GM19455 (cell line): ENCODE measurements around the gene SENP3.

ENCODE experiments used
- ATAC-seq: cut with Tn5 transposase; IDR thresholded peaks from one replicate; pipeline ENCODE4 v1.9.1; 2021; ENCODE audit not compliant: unreplicated experiment

Gene SENP3

DNA sequence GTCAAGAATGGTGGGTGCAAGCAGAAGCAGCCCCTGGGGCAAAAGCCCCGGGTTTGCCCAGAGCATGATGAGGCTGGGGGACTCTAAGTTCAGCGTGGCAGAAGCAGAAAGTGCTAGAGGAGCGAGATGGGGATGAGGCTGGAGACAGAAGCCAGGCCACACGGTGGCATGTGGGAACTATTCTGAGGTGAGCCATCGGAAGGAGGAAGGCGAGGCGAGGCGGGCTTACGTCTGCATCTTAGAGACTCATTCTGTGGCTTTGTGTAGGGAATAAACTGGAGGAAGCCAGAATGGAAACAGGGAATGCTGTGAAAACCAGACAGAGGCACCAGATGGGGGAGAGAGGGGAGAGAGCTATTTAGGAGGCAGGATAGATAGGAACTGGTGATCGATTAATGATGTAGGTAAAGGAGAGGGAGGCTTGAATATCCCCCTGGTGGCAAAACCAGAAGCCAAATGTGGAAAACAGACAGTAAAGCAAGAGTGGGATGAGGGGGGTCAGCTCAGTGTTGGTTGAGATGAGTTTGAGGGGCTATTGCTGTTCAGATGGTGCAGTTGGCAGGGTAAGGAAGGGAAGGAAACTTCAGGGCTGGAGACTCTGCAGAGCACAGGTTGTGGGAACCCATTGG lies 6.3 kb upstream of the SENP3 start:
- no peak for ATAC-seq

DNA sequence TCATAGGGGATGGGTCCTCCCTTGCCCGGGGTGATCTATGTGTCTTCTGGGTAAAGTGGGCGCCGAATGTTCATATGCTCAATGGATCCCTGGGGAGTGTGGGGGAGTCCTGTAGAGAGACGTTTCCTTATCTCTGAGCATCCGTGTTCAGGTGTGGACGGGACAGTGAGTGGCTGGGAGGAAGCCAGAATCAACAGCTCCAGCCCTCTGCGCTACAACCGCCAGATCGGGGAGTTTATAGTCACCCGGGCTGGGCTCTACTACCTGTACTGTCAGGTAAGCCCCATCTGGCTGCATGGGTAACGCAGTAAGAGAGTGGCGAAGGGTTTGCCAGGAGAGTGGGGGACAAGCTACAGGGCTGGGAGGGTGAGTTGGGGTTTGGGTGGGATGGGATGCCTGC lies 5.1 kb upstream of the SENP3 start:
- ATAC-seq = no peak

DNA sequence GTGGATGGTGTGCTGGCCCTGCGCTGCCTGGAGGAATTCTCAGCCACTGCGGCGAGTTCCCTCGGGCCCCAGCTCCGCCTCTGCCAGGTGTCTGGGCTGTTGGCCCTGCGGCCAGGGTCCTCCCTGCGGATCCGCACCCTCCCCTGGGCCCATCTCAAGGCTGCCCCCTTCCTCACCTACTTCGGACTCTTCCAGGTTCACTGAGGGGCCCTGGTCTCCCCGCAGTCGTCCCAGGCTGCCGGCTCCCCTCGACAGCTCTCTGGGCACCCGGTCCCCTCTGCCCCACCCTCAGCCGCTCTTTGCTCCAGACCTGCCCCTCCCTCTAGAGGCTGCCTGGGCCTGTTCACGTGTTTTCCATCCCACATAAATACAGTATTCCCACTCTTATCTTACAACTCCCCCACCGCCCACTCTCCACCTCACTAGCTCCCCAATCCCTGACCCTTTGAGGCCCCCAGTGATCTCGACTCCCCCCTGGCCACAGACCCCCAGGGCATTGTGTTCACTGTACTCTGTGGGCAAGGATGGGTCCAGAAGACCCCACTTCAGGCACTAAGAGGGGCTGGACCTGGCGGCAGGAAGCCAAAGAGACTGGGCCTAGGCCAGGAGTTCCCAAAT lies 4.5 kb upstream of the SENP3 start:
- no peak for ATAC-seq

DNA sequence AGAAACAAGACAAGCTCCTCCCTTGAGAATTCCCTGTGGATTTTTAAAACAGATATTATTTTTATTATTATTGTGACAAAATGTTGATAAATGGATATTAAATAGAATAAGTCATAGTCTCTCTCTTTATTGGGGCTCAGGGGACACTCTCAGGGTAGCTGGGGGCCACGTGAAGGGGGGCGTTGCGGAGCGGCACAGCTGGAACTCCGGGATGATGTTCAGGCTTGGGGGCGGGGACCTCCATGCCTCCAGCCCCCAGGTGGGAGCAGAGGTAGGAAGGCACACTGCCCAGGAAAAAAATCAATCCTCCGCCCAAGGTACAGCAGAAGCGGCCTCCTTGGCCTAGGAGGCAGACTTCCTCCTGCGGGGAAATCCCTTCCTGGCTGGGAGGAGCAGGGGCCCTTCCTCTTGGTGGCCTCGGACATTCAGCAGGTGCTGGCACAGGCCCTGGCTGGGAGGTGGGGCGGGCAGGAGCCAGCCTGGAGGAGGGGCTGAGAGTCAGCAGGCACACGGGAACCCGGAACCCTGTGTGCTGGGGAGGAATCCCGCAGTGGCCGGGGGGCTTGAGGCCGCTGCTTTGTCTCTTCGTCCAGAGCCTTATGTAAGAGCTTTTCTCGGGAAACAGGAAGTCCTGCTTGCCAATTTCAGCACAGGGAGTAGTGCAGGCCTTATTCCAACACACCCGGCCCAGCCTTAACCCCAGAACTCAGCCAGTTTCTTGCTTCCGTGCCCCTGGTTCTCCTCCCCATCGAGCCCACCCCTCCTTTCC lies 3.8 kb upstream of the SENP3 start:
- ATAC-seq = no peak

DNA sequence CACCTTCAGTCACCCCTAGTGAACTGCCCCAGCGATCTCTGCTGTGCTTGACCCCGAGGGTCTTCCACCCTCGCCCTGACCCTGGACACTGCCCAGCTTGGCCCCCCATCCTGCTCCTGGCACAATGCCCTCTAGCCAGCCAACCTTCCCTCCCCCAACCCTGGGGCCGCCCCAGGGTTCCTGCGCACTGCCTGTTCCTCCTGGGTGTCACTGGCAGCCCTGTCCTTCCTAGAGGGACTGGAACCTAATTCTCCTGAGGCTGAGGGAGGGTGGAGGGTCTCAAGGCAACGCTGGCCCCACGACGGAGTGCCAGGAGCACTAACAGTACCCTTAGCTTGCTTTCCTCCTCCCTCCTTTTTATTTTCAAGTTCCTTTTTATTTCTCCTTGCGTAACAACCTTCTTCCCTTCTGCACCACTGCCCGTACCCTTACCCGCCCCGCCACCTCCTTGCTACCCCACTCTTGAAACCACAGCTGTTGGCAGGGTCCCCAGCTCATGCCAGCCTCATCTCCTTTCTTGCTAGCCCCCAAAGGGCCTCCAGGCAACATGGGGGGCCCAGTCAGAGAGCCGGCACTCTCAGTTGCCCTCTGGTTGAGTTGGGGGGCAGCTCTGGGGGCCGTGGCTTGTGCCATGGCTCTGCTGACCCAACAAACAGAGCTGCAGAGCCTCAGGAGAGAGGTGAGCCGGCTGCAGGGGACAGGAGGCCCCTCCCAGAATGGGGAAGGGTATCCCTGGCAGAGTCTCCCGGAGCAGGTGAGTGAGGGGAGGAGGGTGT lies 3.0 kb upstream of the SENP3 start, which contains the start of gene TNFSF13:
Gene TNFSF13 (plus strand): TSS at position 207 of the 776 bp plus-strand sequence. CDS start 290 bp downstream, at position 497.
- no peak for ATAC-seq

DNA sequence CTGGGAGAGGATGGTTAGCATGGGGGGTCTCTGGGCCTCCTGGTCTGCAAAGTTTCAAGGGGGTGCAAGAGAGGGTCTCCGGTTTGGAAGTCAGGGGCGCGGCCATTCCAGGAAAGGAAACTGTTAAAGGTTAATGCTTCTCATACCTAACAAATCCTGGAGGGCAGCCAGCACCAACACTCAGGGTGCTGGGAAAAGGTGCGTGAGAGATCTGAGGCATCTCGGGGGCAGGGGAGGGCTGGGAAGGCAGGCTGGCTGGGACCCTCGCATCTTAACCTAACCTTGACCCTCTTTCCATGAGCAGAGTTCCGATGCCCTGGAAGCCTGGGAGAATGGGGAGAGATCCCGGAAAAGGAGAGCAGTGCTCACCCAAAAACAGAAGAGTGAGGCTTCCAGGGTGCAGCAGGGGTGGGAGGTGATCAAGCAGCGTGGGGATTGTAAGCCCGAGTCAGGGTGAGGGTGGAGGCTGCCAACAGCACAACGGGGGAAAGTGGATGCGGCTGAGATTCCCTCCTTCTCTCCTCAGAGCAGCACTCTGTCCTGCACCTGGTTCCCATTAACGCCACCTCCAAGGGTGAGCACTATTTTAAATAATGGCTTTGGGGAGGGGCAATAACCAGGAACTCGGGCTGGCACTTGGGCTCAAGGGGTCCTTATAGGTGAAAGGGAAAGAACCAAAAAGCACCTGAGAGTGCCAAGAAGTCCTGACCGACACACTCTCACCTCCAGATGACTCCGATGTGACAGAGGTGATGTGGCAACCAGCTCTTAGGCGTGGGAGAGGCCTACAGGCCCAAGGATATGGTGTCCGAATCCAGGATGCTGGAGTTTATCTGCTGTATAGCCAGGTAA lies 2.2 kb upstream of the SENP3 start:
- no peak for ATAC-seq

DNA sequence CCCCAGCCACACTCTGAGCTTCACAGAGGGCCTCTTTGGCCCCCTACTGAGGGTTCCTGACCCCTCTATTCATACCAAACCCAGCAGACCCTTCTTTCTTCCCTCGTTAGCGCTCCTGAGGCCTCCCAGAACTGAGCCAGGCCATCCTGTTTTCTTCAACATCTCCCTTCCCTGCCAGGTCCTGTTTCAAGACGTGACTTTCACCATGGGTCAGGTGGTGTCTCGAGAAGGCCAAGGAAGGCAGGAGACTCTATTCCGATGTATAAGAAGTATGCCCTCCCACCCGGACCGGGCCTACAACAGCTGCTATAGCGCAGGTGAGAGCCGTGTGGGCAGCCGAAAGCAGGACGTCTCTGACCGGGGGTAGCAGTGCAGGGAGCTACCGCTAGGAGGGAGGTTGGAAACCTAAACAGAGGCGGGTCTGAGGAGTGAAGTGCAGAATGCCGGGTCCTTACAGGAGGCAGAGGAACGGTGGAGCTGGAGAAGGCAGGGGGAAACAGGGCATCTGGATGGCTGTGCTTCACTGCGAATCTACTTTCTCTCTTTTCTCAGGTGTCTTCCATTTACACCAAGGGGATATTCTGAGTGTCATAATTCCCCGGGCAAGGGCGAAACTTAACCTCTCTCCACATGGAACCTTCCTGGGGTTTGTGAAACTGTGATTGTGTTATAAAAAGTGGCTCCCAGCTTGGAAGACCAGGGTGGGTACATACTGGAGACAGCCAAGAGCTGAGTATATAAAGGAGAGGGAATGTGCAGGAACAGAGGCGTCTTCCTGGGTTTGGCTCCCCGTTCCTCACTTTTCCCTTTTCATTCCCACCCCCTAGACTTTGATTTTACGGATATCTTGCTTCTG lies 1.3 kb upstream of the SENP3 start:
- no peak for ATAC-seq

DNA sequence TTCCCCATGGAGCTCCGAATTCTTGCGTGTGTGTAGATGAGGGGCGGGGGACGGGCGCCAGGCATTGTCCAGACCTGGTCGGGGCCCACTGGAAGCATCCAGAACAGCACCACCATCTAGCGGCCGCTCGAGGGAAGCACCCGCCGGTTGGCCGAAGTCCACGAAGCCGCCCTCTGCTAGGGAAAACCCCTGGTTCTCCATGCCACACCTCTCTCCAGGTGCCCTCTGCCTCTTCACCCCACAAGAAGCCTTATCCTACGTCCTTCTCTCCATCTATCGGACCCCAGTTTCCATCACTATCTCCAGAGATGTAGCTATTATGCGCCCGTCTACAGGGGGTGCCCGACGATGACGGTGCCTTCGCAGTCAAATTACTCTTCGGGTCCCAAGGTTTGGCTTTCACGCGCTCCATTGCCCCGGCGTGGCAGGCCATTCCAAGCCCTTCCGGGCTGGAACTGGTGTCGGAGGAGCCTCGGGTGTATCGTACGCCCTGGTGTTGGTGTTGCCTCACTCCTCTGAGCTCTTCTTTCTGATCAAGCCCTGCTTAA lies 617 bp upstream of the SENP3 start:
- no peak for ATAC-seq

DNA sequence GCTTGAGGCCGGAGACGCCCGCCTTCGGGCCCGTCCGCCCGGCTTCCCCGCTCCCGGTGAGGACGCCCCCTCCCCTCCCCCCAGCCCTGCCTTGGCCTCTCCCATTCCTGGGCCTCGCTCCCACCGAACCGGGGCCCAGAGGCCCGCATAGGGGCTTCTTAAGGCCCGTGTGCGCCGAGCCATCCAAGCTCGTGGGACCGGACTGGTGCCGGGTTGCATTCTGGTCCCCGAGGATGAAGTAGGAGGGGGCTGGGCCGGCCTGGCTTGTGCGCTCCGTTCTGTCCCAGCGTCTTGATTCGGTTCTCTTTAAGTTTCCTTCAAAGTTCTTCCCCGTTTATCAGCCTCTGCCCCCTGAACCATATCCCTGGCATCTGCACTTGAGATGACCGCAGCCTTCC lies 488 bp downstream of the SENP3 start:
- ATAC-seq = peak; percentile 15

DNA sequence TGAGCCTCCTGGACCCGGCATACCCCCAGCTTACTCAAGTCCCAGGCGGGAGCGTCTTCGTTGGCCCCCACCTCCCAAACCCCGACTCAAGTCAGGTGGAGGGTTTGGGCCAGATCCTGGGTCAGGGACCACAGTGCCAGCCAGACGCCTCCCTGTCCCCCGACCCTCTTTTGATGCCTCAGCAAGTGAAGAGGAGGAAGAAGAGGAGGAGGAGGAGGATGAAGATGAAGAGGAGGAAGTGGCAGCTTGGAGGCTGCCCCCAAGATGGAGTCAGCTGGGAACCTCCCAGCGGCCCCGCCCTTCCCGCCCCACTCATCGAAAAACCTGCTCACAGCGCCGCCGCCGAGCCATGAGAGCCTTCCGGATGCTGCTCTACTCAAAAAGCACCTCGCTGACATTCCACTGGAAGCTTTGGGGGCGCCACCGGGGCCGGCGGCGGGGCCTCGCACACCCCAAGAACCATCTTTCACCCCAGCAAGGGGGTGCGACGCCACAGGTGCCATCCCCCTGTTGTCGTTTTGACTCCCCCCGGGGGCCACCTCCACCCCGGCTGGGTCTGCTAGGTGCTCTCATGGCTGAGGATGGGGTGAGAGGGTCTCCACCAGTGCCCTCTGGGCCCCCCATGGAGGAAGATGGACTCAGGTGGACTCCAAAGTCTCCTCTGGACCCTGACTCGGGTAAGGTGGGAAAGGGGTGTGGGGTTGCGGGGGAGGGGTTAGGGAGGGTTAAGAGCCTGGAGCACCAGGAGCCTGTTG lies 1.6 kb downstream of the SENP3 start:
- no peak for ATAC-seq

DNA sequence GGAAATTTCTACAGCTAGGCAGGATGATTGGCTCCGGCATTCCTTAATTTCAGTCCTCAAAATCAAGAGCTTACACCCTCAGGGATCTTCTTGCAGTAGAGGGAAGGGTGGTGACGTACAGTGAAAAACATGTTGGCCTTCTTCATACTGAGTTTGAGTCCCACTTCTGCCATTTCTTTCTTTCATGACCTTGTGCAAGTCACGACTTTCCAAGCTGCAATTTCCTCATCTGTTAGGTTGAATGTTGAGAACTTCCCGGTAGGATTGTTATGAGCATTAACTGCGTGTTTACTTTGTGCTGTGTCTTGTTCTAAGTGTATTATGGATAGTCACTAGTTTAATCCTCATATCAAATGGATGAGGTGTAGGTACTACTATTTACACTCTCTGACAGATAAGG lies 7.9 kb downstream of the SENP3 start:
- ATAC-seq = no peak

DNA sequence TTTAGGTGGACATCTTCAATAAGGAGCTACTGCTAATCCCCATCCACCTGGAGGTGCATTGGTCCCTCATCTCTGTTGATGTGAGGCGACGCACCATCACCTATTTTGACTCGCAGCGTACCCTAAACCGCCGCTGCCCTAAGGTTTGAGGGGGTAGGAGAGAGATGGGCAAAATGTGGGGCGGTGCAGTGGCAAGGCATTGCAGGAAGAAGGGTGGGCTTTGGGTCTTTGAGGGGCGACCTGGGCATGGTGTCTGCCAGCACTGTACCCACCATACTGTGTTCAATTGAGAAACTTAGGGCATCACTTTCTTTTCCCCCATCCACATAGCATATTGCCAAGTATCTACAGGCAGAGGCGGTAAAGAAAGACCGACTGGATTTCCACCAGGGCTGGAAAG lies 8.6 kb downstream of the SENP3 start:
- ATAC-seq = no peak

DNA sequence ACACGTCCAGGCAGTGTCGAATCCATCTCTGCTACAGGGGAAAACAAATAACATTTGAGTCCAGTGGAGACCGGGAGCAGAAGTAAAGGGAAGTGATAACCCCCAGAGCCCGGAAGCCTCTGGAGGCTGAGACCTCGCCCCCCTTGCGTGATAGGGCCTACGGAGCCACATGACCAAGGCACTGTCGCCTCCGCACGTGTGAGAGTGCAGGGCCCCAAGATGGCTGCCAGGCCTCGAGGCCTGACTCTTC lies 10.5 kb downstream of the SENP3 start:
- no peak for ATAC-seq

DNA sequence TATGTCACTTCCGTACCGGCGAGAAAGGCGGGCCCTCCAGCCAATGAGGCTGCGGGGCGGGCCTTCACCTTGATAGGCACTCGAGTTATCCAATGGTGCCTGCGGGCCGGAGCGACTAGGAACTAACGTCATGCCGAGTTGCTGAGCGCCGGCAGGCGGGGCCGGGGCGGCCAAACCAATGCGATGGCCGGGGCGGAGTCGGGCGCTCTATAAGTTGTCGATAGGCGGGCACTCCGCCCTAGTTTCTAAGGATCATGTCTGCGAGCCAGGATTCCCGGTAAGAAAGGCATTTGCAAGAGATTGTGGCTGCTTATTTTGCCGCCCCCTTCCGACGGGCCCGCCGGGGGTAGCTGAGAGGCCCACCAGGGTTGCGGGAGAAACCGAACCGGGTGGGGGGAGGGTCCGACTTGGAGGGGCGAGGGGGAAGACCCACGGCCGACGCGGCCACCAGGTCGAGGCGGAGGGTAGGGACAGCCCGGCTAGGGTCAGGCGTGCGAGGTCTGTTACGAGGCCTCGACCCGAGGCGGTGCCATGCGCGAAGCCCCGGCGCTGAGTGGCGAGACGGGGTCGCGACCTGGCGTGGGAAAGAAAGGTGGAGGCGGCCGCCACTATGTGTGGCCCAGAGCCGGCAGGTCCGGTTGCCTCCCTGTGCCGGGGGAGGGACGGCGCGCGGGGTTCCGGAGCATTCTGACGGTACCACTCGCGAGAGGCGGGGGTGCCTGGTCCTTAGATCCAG lies 11.0 kb downstream of the SENP3 start:
- ATAC-seq = peak; percentile 85

DNA sequence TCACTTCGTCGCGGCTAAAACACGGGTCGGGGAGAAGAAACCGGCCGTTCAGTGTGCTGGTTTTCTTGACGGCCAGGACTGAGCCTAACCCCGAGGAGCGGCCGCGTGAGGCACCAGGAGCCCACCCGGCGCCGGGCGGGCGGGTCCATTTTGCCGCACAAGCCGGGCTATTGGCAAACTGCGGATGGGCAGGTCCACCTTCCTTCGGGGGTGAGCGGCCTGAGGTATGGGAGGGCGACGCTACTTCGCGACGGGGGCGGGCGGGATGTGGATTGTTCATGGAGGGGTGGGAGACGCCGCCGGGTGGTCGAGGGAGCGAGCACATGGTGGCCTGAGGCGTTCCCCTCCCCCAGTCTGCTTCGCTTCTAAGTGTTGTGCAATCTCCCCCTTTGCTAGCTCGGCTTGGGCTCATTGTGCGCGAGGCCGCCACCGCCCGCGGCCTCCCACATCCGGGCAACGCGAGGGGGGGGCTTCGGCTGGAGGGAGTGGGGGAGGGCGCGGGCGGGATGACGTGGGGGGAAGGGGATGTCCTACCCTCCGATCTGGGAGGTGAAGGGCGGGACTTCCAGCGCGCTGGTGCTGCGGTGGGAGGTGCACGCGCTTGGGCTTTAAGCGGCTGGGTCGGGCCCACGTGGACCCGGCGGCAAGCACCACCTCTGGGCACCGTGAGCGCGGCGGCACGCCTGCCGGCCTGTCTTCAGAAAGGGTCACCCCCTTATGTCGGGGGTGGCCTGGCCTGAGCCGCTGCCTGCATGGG lies 11.8 kb downstream of the SENP3 start:
- ATAC-seq = no peak

DNA sequence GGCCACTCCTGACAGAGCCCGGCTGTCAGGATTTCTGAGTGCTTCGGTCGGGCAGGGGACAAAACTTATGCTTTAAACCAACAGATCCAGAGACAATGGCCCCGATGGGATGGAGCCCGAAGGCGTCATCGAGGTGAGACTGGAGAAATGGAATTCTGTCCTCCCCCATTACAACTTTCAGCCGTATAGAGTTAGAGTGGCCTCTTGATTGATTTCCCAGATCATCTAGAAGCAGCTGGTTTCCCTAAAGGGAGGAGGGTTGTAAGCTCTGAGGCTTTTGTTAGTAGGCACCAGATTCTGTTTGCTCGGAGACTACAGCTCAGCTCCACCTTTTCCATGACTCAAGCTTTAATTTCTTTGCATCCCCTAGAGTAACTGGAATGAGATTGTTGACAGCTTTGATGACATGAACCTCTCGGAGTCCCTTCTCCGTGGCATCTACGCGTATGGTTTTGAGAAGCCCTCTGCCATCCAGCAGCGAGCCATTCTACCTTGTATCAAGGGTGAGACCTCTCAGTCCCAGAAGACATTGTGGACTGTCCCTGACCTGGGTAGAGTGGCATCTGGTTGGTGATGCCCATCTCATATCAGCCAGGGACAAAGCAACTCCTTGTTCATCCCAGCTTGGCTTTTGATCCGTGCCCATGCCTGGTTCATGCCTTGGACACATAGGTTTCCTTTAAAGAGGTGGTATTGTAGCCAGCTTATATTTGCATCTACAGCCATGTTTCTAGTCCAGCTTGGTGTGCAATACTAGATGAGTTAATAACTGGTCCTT lies 12.6 kb downstream of the SENP3 start:
- ATAC-seq = no peak

DNA sequence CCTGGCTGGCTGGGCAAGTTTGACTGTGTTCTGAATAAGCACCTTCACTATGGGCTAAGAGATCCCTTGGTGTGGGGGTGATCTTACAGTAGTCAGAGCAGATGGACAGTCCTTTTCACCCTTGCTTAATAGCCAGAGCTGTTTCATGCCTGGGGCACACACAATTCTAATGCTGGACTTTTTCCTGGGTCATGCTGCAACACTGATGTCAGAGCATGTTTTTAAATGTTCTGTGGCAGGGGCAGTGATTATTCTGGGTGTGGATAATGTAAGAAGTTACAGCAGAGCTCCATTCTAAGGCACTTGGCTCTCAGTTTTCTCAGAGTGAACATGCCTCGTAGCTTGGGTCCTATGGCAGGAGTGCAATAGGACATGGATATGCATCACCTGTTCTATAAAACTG lies 13.8 kb downstream of the SENP3 start:
- ATAC-seq = no peak
